H9 (cell line): Measurements from ENCODE around the gene FAF1. TPM values are rescaled to one million over a fixed set of nuclear protein-coding genes. Genes with fewer than 3 reads are reported as not detected.

Experiments
- DNase-seq: peaks from one replicate; pipeline ENCODE4 v3.0.0-alpha.2; 2017
- H2AFZ ChIP-seq: one replicate; pipeline ENCODE4 v1.6.1; 2013; ENCODE audit warnings: mild to moderate bottlenecking, low read length, control low read depth, moderate library complexity
- H2AK5ac ChIP-seq: 2 replicates; pipeline ENCODE4 v1.6.1; 2013; ENCODE audit warnings: low read length, control low read depth, mixed read lengths; ENCODE audit not compliant: insufficient read length
- H2BK120ac ChIP-seq: one replicate; pipeline ENCODE4 v1.6.1; 2013; ENCODE audit warnings: low read depth, mild to moderate bottlenecking, low read length, control low read depth, inconsistent platforms; ENCODE audit not compliant: poor library complexity, severe bottlenecking
- H2BK12ac ChIP-seq: 2 replicates; pipeline ENCODE4 v1.6.1; 2013; ENCODE audit warnings: low read length, control low read depth, mixed read lengths, low read depth; ENCODE audit not compliant: insufficient read length
- H2BK15ac ChIP-seq: 2 replicates; pipeline ENCODE4 v1.6.1; 2013; ENCODE audit warnings: low read depth, low read length, control low read depth
- H2BK20ac ChIP-seq: one replicate; pipeline ENCODE4 v1.6.1; 2013; ENCODE audit warnings: low read depth, mild to moderate bottlenecking, low read length, control low read depth, inconsistent platforms; ENCODE audit not compliant: poor library complexity, severe bottlenecking
- H2BK5ac ChIP-seq: 2 replicates; pipeline ENCODE4 v1.6.1; 2013; ENCODE audit warnings: low read length, control low read depth, mixed read lengths; ENCODE audit not compliant: insufficient read length
- H3K14ac ChIP-seq: 2 replicates; pipeline ENCODE4 v1.6.1; 2013; ENCODE audit warnings: low read length, control low read depth; ENCODE audit not compliant: insufficient read depth
- H3K18ac ChIP-seq: 2 replicates; pipeline ENCODE4 v1.6.1; 2013; ENCODE audit warnings: low read depth, mild to moderate bottlenecking, mixed read lengths, low read length, control low read depth; ENCODE audit not compliant: insufficient read length
- H3K23ac ChIP-seq: 2 replicates; pipeline ENCODE4 v1.6.1; 2013; ENCODE audit warnings: low read length, control low read depth, mixed read lengths, low read depth; ENCODE audit not compliant: insufficient read length
- H3K23me2 ChIP-seq: 2 replicates; pipeline ENCODE4 v1.6.1; 2013; ENCODE audit warnings: low read depth, mild to moderate bottlenecking, mixed read lengths, low read length, control low read depth; ENCODE audit not compliant: insufficient read length, poor library complexity, severe bottlenecking
- H3K27ac ChIP-seq: 2 replicates; pipeline ENCODE4 v1.5.1; 2013; ENCODE audit warnings: low read length, control low read depth, mixed read lengths, low read depth; ENCODE audit not compliant: insufficient read length
- H3K27me3 ChIP-seq: 2 replicates; pipeline ENCODE4 v1.6.1; 2013; ENCODE audit warnings: low read length, control low read depth, inconsistent platforms; ENCODE audit not compliant: insufficient read depth
- H3K4ac ChIP-seq: 2 replicates; pipeline ENCODE4 v1.6.1; 2013; ENCODE audit warnings: low read depth, mild to moderate bottlenecking, control low read depth, inconsistent platforms, low read length, moderate library complexity
- H3K4me1 ChIP-seq: 2 replicates; pipeline ENCODE4 v1.6.1; 2013; ENCODE audit warnings: low read length, control low read depth, inconsistent platforms; ENCODE audit not compliant: insufficient read depth
- H3K4me2 ChIP-seq: 2 replicates; pipeline ENCODE4 v1.6.1; 2013; ENCODE audit warnings: low read length, control low read depth, mixed read lengths; ENCODE audit not compliant: insufficient read length, insufficient read depth
- H3K56ac ChIP-seq: 2 replicates; pipeline ENCODE4 v1.6.1; 2013; ENCODE audit warnings: low read depth, mild to moderate bottlenecking, mixed read lengths, low read length, control low read depth; ENCODE audit not compliant: insufficient read length
- H3K79me1 ChIP-seq: 2 replicates; pipeline ENCODE4 v1.6.1; 2013; ENCODE audit warnings: low read depth, mild to moderate bottlenecking, moderate library complexity, low read length, control low read depth, inconsistent platforms; ENCODE audit not compliant: insufficient read depth, poor library complexity, severe bottlenecking
- H3K79me2 ChIP-seq: 2 replicates; pipeline ENCODE4 v1.6.1; 2013; ENCODE audit warnings: low read length, control low read depth, inconsistent platforms; ENCODE audit not compliant: insufficient read depth
- H3K9ac ChIP-seq: 2 replicates; pipeline ENCODE4 v1.6.1; 2013; ENCODE audit warnings: low read length, control low read depth, mixed read lengths; ENCODE audit not compliant: insufficient read length; ENCODE audit errors: extremely low read depth
- H3K9me3 ChIP-seq: one replicate; pipeline ENCODE4 v1.6.1; 2013; ENCODE audit warnings: low read depth, low read length, inconsistent platforms; ENCODE audit not compliant: control insufficient read depth
- H3T11ph ChIP-seq: one replicate; pipeline ENCODE4 v1.6.1; 2013; ENCODE audit warnings: mild to moderate bottlenecking, low read length, control low read depth, inconsistent platforms
- H4K20me1 ChIP-seq: one replicate; pipeline ENCODE4 v1.6.1; 2013; ENCODE audit not compliant: control insufficient read depth, insufficient read length, insufficient read depth
- H4K5ac ChIP-seq: 2 replicates; pipeline ENCODE4 v1.6.1; 2013; ENCODE audit warnings: low read depth, mild to moderate bottlenecking, mixed read lengths, low read length, control low read depth; ENCODE audit not compliant: insufficient read length
- H4K8ac ChIP-seq: replicated peaks from 2 replicates; pipeline ENCODE4 v1.6.1; 2013; ENCODE audit warnings: low read length, control low read depth, mixed read lengths, low read depth; ENCODE audit not compliant: insufficient read length
- H4K91ac ChIP-seq: 2 replicates; pipeline ENCODE4 v1.6.1; 2013; ENCODE audit warnings: low read depth, mild to moderate bottlenecking, moderate library complexity, mixed read lengths, low read length, control low read depth; ENCODE audit not compliant: insufficient read length
- H3K27ac Mint-ChIP-seq, 3 experiments: 2 replicates in 2 of 3; 3 replicates in 1 of 3; pipeline ENCODE4 v1.8.0; 2020 to 2021; ENCODE audit warnings: mixed read lengths in 3 of 3, mild to moderate bottlenecking in 1 of 3, moderate library complexity in 1 of 3
- H3K27me3 Mint-ChIP-seq: 2 replicates; pipeline ENCODE4 v1.8.0; 2021; ENCODE audit warnings: low read depth, mild to moderate bottlenecking, moderate library complexity, mixed read lengths
- H3K36me3 Mint-ChIP-seq, 3 experiments: 2 replicates in 2 of 3; 3 replicates in 1 of 3; pipeline ENCODE4 v1.8.0; 2020 to 2021; ENCODE audit warnings: low read depth in 3 of 3, mixed read lengths in 3 of 3; ENCODE audit not compliant: insufficient read depth in 1 of 3
- H3K4me1 Mint-ChIP-seq, 2 experiments: 2 replicates each; pipeline ENCODE4 v1.8.0; 2020; ENCODE audit warnings: mixed read lengths in 2 of 2
- H3K4me3 Mint-ChIP-seq, 2 experiments: 2 replicates in 1 of 2; 3 replicates in 1 of 2; pipeline ENCODE4 v1.8.0; 2020 to 2021; ENCODE audit warnings: mild to moderate bottlenecking in 2 of 2, mixed read lengths in 2 of 2, moderate library complexity in 1 of 2
- H3K9me3 Mint-ChIP-seq, 2 experiments: 2 replicates in 1 of 2; 3 replicates in 1 of 2; pipeline ENCODE4 v1.8.0; 2020; ENCODE audit warnings: mild to moderate bottlenecking in 2 of 2, mixed read lengths in 2 of 2, moderate library complexity in 1 of 2
- WGBS: extraction: QIAGEN DNeasy Blood & Tissue Kit; methylation state at CpG from one replicate; pipeline ENCODE4 v1.1.7; 2013; ENCODE audit warnings: missing lambda C conversion rate, low lambda C conversion rate, mixed read lengths; ENCODE audit not compliant: insufficient read length; ENCODE audit errors: extremely low coverage; 5-methylcytosine and 5-hydroxymethylcytosine counted together
- total RNA-seq: library from RNA; stranded (reverse); gene quantifications from 2 replicates; pipeline ENCODE4 v1.2.1, GENCODE V29; 2021
- TF ChIP-seq, protein P1 (sequence below): fragments of 200-600 bp; sonication (generic); conservative IDR thresholded peaks from 3 replicates; pipeline ENCODE4 v1.8.0; 2021; ENCODE audit warnings: antibody characterized with exemption, mild to moderate bottlenecking

The FAF1 gene
- total RNA-seq, 1 experiment from 2014 or later: 60.8 TPM

DNA sequence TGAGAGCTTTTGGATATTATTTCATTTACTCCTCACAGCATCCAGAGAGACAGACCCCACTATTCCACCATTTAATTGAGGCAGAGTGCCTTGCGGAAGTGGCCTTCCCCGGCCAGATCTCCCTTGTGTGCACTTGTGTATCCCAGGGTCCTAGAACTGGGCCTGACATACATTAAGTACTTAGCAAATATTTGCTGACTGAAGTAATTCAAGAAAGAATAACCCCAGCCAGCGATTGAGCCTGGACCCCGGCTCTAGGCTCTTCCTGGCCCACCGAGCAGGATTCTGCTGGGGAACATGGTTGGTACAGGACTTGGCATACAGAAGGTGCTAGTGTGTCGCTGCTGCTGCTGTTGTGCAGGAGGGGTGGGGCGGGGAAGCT, 545.2 kb downstream of the FAF1 start:
- Histone ChIP-seq H2BK20ac (no peak overlapping the region), H3K4ac (no peak overlapping the region), H3K9me3 (no peaks in the 10 kb centered on the region), H4K5ac (no peak overlapping the region), H4K20me1 (no peaks in the 10 kb centered on the region), H3K27me3 (peaks cover 69% of the 10 kb centered on the region), H3K14ac (no peak overlapping the region), H2BK120ac (no peak overlapping the region), H3K56ac (no peak overlapping the region), H3T11ph (no peak overlapping the region), H3K79me1 (no peaks in the 10 kb centered on the region), H2AFZ (no peak overlapping the region), H3K9ac (no peak overlapping the region), H4K91ac (no peak overlapping the region), H2BK12ac (no peak overlapping the region), H3K4me2 (peak overlapping the region; percentile 75), H2BK15ac (no peak overlapping the region), H2BK5ac (no peak overlapping the region), H3K27ac (no peak overlapping the region), H4K8ac (no peak overlapping the region), H3K23me2 (peaks cover 12% of the 10 kb centered on the region), H3K79me2 (no peaks in the 10 kb centered on the region), H3K18ac (no peak overlapping the region), H3K4me1 (no peaks in the 10 kb centered on the region), H2AK5ac (no peak overlapping the region), H3K23ac (no peak overlapping the region)
- H3K27me3 Mint-ChIP-seq: peaks cover 94% of the 10 kb centered on the region
- no peak for DNase-seq
- TF ChIP-seq, protein P1, sequence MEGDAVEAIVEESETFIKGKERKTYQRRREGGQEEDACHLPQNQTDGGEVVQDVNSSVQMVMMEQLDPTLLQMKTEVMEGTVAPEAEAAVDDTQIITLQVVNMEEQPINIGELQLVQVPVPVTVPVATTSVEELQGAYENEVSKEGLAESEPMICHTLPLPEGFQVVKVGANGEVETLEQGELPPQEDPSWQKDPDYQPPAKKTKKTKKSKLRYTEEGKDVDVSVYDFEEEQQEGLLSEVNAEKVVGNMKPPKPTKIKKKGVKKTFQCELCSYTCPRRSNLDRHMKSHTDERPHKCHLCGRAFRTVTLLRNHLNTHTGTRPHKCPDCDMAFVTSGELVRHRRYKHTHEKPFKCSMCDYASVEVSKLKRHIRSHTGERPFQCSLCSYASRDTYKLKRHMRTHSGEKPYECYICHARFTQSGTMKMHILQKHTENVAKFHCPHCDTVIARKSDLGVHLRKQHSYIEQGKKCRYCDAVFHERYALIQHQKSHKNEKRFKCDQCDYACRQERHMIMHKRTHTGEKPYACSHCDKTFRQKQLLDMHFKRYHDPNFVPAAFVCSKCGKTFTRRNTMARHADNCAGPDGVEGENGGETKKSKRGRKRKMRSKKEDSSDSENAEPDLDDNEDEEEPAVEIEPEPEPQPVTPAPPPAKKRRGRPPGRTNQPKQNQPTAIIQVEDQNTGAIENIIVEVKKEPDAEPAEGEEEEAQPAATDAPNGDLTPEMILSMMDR: no peak
- peaks cover 5% of the 10 kb centered on the region in 2 experiments; a peak in 4 of 5 replicates for H3K9me3 Mint-ChIP-seq
- WGBS: no CpG with 5 or more reads among the region's 7 CpGs
- no peak overlapping the region for H3K27ac Mint-ChIP-seq
- H3K4me3 Mint-ChIP-seq: peak overlapping the region in 1 of 2 experiments; percentile 1; a peak in 2 of 5 replicates
- H3K4me1 Mint-ChIP-seq: peaks cover 18 to 20% of the 10 kb centered on the region in 2 experiments
- no peaks in the 10 kb centered on the region; a peak in 1 of 7 replicates for H3K36me3 Mint-ChIP-seq
